PFSK-1 (cell line): Measurements from ENCODE around the gene RHEB.

Source experiments
- FOXP2 ChIP-seq: optimal IDR thresholded peaks from 2 replicates; pipeline ENCODE3; 2011; ENCODE audit warnings: borderline replicate concordance, control low read depth, inconsistent platforms; ENCODE audit not compliant: insufficient read depth; ENCODE audit errors: extremely low read length, extremely low read depth
- POLR2AphosphoS5 ChIP-seq: IDR thresholded peaks from 2 replicates; pipeline ENCODE4 v1.6.1; 2012; ENCODE audit warnings: low read depth, mild to moderate bottlenecking, control low read depth, low read length, moderate library complexity
- SIN3A ChIP-seq: IDR thresholded peaks from 2 replicates; pipeline ENCODE4 v1.6.1; 2012; ENCODE audit warnings: mild to moderate bottlenecking, low read length, moderate library complexity, borderline replicate concordance; ENCODE audit not compliant: insufficient read depth
- TAF1 ChIP-seq: IDR thresholded peaks from 2 replicates; pipeline ENCODE4 v1.6.1; 2012; ENCODE audit warnings: low read length, control low read depth, borderline replicate concordance; ENCODE audit not compliant: insufficient read depth
- TF ChIP-seq, protein P1 (sequence below), 2 experiments: IDR thresholded peaks; 2 replicates each; pipeline versions ENCODE4 v1.6.1 to v1.8.0; 2011 to 2012; ENCODE audit warnings: low read depth in 2 of 2, low read length in 2 of 2, control low read depth in 1 of 2, inconsistent platforms in 1 of 2, mild to moderate bottlenecking in 1 of 2, moderate library complexity in 1 of 2; ENCODE audit not compliant: insufficient read depth in 1 of 2

RHEB gene

DNA sequence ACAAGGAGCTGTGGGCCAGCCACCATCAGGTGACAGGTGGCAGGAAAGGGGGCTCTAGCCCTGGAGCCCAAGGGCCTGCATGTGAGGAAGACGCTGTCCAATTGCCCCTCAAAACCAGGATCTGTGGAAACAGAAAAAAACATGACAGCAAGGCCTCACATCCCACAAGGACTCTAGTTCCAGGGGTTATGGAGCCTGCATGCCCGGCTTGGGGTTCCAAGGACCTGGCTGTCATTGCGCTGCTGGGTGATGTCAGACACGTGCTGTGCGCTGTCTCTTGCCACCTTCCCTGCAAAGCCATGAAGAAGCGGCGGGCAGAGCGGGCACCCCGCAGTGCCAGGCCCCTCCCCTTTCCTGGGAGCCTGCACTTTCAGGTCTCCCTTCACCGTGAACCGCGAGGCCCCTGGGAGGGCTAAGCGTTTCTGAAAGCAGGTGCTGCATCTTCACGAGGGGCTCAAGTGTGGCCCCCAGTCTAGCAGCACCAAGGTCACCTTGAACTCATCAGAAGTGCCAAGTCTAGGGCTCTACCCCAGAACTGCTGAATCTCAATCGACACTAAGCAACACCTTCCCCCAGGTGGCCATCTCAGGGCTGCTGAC is 64.7 kb downstream of the RHEB start:
- no peak for TF ChIP-seq FOXP2

- TF ChIP-seq FOXP2 (no peak), TAF1 (no peak), POLR2AphosphoS5 (no peak), SIN3A (no peak)
- TF ChIP-seq, protein P1, sequence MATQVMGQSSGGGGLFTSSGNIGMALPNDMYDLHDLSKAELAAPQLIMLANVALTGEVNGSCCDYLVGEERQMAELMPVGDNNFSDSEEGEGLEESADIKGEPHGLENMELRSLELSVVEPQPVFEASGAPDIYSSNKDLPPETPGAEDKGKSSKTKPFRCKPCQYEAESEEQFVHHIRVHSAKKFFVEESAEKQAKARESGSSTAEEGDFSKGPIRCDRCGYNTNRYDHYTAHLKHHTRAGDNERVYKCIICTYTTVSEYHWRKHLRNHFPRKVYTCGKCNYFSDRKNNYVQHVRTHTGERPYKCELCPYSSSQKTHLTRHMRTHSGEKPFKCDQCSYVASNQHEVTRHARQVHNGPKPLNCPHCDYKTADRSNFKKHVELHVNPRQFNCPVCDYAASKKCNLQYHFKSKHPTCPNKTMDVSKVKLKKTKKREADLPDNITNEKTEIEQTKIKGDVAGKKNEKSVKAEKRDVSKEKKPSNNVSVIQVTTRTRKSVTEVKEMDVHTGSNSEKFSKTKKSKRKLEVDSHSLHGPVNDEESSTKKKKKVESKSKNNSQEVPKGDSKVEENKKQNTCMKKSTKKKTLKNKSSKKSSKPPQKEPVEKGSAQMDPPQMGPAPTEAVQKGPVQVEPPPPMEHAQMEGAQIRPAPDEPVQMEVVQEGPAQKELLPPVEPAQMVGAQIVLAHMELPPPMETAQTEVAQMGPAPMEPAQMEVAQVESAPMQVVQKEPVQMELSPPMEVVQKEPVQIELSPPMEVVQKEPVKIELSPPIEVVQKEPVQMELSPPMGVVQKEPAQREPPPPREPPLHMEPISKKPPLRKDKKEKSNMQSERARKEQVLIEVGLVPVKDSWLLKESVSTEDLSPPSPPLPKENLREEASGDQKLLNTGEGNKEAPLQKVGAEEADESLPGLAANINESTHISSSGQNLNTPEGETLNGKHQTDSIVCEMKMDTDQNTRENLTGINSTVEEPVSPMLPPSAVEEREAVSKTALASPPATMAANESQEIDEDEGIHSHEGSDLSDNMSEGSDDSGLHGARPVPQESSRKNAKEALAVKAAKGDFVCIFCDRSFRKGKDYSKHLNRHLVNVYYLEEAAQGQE (IDR thresholded peaks at IDR 0.05; ENCODE audit: insufficient read depth in 1 of 2, low read depth in 2 of 2, low read length in 2 of 2) = no peak
These were observed 65.4 kb downstream of the RHEB start for GRCh38 chr7:151454305-151454704.

GRCh38 chr7:151453326-151453791 is 66.3 kb downstream of the RHEB start:
- TF ChIP-seq, protein P1 (IDR thresholded peaks at IDR 0.05; ENCODE audit: insufficient read depth in 1 of 2, low read depth in 2 of 2, low read length in 2 of 2) = no peak
- TF ChIP-seq SIN3A (no peak), POLR2AphosphoS5 (no peak), FOXP2 (no peak), TAF1 (no peak)

- TF ChIP-seq POLR2AphosphoS5 (no peak), SIN3A (no peak), TAF1 (no peak), FOXP2 (no peak)
- TF ChIP-seq, protein P1 (IDR thresholded peaks at IDR 0.05; ENCODE audit: insufficient read depth in 1 of 2, low read depth in 2 of 2, low read length in 2 of 2) = no peak
These were observed 66.9 kb downstream of the RHEB start for GRCh38 chr7:151452680-151453325.

- TF ChIP-seq TAF1 = no peak
These were observed 67.8 kb downstream of the RHEB start for GRCh38 chr7:151451626-151452571.

- TF ChIP-seq FOXP2 = no peak
- TF ChIP-seq, protein P1 (IDR thresholded peaks at IDR 0.05; ENCODE audit: insufficient read depth in 1 of 2, low read depth in 2 of 2, low read length in 2 of 2) = no peak
- TF ChIP-seq POLR2AphosphoS5 = no peak
- TF ChIP-seq SIN3A = no peak
- no peak for TF ChIP-seq TAF1
These were observed 68.5 kb downstream of the RHEB start for GRCh38 chr7:151451156-151451555.
